ENCODE measurements around the gene KCNJ15.

GRCh38 chr21:38343691-38344090 lies 86.9 kb downstream of the KCNJ15 start:
- TF ChIP-seq CTCF (IDR thresholded peaks at IDR 0.05) (no peak), POLR2A (IDR thresholded peaks at IDR 0.05) (no peak)

Data from Peyer's patch (tissue), 4 donors.